Activated naive CD4-positive, alpha-beta T cell treated with anti-CD3 and anti-CD28 coated beads, Interleukin-2, amount 10 ng/mL, durations not matched to agents 5 hours and 36 hours (primary cell): ENCODE measurements around the gene MIER1. TPM values are rescaled to one million over a fixed set of nuclear protein-coding genes. Genes with fewer than 3 reads are reported as not detected.

ENCODE experiments used
- total RNA-seq, 2 experiments: library from RNA; stranded (reverse); gene quantifications; one replicate each; pipeline ENCODE4 v1.2.3, GENCODE V29; 2021

The MIER1 gene
- 10 to 100 TPM; 50.8 to 51.1 TPM for total RNA-seq

DNA sequence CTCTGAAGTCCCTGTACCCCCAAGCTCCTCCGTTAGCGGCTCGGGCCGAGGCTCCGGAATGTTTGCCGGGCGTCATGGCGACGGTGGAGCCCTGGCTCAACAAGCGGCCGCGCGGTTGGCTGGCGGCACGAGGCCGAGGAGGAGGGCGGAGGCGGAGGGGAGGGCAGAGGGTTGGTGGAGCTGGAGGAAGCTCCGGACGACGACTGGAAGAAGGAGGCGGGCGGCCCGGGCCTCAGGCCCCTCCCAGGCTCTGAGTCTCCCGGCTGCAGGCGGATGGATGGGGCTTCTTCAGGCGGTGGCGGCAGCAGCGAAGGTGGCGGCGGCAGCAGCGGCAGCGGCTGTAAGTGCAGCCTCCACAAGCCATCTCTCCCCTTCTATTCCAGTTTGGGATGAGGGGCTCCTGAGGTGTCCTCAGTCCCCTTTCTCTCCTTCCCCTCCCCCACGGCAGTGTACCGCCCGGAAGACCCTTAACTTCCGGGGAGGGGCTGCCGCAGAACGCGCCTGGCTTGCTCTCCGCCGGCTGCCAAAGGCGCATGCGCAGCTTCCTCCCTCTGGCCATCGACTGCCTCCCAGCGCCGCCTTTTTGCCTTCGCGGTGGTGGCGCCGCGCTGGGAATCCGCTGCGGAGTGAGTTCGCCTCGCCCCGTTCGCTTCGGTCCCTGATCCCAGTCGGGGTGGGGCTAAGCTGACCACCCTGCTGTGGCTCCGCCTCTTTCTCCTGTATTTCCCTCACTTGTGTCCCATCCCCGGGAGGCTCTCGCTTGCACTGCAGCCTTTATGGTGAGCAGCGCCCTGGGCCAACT is at the start of gene MIER1, which contains the start of gene DNAI4:
Gene MIER1, plus strand, starts transcription at position 235 of the 802 bp plus-strand sequence. Its CDS starts 39 bp downstream, at position 274.
Gene DNAI4, minus strand, starts transcription at position 101 of the 802 bp plus-strand sequence. Its CDS starts 25 bp downstream, at position 76.

Other genes with a start within 250 kb of the MIER1 start
- not detected for gene DYNLT5, start 172.5 kb upstream of the MIER1 start, total RNA-seq
- gene INSL5, start 123.7 kb upstream of the MIER1 start, total RNA-seq = not detected
- gene DNAI4, start 134 bp upstream of the MIER1 start, total RNA-seq = 1 to 10 TPM; 1.9 to 2.2 TPM
- 10 to 100 TPM; 13.4 to 13.5 TPM for gene SLC35D1, start 129.2 kb downstream of the MIER1 start, total RNA-seq
- gene C1orf141, start 210.0 kb downstream of the MIER1 start, total RNA-seq = not detected
- gene IL23R, start 241.5 kb downstream of the MIER1 start, total RNA-seq = under 1 TPM; 0.12 to 0.13 TPM